Measurements from ENCODE around the gene FRAS1. TPM values are rescaled to one million over a fixed set of nuclear protein-coding genes. Genes with fewer than 3 reads are reported as not detected.
"Not testable (repeated sequence)": the region's sequence is repeated elsewhere in the genome, so short reads cannot be mapped to it uniquely, and the experiment has no call there.

Gene FRAS1
- total RNA-seq, 2 experiments from 2014 or later = 0.09 TPM; not detected in 1

DNA sequence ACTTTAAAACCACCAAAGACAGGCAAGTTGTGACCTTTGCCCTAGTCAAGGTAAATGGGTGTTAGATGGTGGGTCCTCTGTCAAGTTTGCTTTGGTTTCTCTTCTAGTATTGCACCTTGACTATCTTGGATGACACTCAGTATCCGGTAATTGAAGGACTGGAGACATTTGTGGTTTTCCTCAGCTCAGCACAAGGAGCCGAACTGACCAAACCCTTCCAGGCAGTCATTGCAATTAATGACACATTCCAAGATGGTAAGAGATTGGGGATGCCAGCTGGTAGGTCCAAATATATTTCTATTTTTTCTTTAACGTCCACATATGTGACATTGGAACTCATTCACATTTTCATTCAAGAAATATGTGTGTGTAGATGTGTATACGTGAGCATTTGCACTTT, 425.2 kb downstream of the FRAS1 start:
- CTCF ChIA-PET = no interaction called here
- no peaks in the 10 kb centered on the region for H3K27me3 Mint-ChIP-seq
- DNase-seq = no peak
- intact Hi-C loops (cut with DNase I, micrococcal nuclease) = no loop called here
- no peak overlapping the region for H3K4me3 Mint-ChIP-seq
- POLR2A ChIA-PET = no interaction called here
- H3K36me3 Mint-ChIP-seq (ENCODE audit: low read depth) = no peaks in the 10 kb centered on the region
- H3K4me1 Mint-ChIP-seq = no peaks in the 10 kb centered on the region
- ATAC-seq = no peak
- no peak overlapping the region for H3K27ac Mint-ChIP-seq
- H3K9me3 Mint-ChIP-seq (ENCODE audit: low read depth) = no peaks in the 10 kb centered on the region

GRCh38 chr4:78483811-78484210, 426.7 kb downstream of the FRAS1 start:
- CTCF ChIA-PET = no interaction called here
- H3K4me3 Mint-ChIP-seq = no peak overlapping the region
- intact Hi-C loops (cut with DNase I, micrococcal nuclease) = no loop called here

GRCh38 chr4:78484574-78484973, 427.5 kb downstream of the FRAS1 start:
- intact Hi-C loops (cut with DNase I, micrococcal nuclease) = no loop called here
- H3K36me3 Mint-ChIP-seq (ENCODE audit: low read depth) = no peaks in the 10 kb centered on the region
- peaks cover 3% of the 10 kb centered on the region for H3K27me3 Mint-ChIP-seq
- H3K4me1 Mint-ChIP-seq = no peaks in the 10 kb centered on the region
- DNase-seq = no peak
- H3K27ac Mint-ChIP-seq = no peak overlapping the region
- ChIA-PET CTCF (no interaction called here), POLR2A (no interaction called here)
- ATAC-seq = no peak
- no peaks in the 10 kb centered on the region for H3K9me3 Mint-ChIP-seq (ENCODE audit: low read depth)
- no peak overlapping the region for H3K4me3 Mint-ChIP-seq

More at GRCh38 chr4:78483811-78484210, 426.7 kb downstream of the FRAS1 start:
- Mint-ChIP-seq H3K36me3 (ENCODE audit: low read depth) (no peaks in the 10 kb centered on the region), H3K27ac (no peak overlapping the region), H3K27me3 (peaks cover 2% of the 10 kb centered on the region), H3K4me1 (no peaks in the 10 kb centered on the region), H3K9me3 (ENCODE audit: low read depth) (no peaks in the 10 kb centered on the region)
- POLR2A ChIA-PET = no interaction called here
- ATAC-seq (no peak), DNase-seq (no peak)

DNA sequence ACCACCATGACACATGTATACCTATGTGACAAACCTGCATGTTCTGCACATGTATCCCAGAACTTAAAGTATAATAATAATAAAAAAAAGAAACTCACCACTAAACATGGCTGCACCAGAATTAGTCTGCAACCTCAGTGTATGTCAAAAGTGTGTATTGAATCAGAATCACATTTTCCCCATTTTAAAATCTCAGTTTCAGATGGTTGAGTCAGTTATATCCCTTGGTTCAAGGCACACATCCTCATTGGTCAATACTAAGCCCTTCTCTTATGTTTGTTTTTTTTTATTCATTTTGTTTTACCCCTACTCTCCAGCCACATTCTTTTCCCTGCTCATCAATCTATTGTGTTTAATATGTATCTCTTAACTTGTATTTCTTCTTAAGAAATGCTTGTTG, 436.6 kb downstream of the FRAS1 start:
- POLR2A ChIA-PET = no interaction called here
- peak; percentile 39 for ATAC-seq
- H3K4me3 Mint-ChIP-seq = no peak overlapping the region

DNA sequence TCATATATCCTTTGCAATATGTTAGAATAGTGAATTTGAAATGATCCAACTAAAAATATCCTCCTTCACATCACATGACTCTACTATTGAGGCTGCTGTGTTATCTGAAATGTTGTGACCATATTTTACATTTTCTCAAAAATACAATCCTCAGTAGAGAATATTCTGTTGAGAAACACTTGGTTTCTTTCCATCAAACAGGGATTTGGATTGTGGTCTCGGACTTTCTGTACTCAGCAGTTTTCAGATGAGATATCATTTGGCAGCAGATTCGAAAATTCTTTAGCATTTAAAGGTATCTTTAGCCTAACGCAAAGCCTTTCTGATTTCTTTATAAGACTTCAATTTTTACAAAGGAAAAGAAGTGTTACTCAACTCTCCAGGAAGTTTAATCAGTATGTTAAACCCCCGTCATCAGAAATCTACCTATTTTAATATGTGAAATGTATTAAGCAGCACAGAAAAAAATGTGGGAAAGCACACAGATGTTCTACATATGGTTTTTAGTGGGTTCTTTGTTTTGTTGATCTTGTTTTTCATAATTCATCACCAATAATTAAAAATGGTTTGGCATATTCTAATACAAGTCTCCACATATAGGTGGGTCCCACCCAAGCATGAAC, 439.0 kb downstream of the FRAS1 start:
- H3K9me3 Mint-ChIP-seq (ENCODE audit: low read depth) = no peaks in the 10 kb centered on the region
- DNase-seq = no peak
- peaks cover 3% of the 10 kb centered on the region for H3K27me3 Mint-ChIP-seq
- H3K4me3 Mint-ChIP-seq = no peak overlapping the region
- ChIA-PET POLR2A (no interaction called here), CTCF (no interaction called here)
- H3K27ac Mint-ChIP-seq = no peak overlapping the region
- intact Hi-C loops (cut with DNase I, micrococcal nuclease) = no loop called here
- H3K36me3 Mint-ChIP-seq (ENCODE audit: low read depth) = no peaks in the 10 kb centered on the region
- H3K4me1 Mint-ChIP-seq = no peaks in the 10 kb centered on the region
- ATAC-seq = no peak

More for the DNA sequence above, 436.6 kb downstream of the FRAS1 start:
- CTCF ChIA-PET = no interaction called here
- intact Hi-C loops (cut with DNase I, micrococcal nuclease) = no loop called here
- Mint-ChIP-seq H3K27ac (no peak overlapping the region), H3K27me3 (peaks cover 9% of the 10 kb centered on the region), H3K9me3 (ENCODE audit: low read depth) (no peaks in the 10 kb centered on the region), H3K36me3 (ENCODE audit: low read depth) (no peaks in the 10 kb centered on the region), H3K4me1 (no peaks in the 10 kb centered on the region)
- no peak for DNase-seq

- intact Hi-C loops (cut with DNase I, micrococcal nuclease); ATAC-seq; H3K27me3 Mint-ChIP-seq; H3K9me3 Mint-ChIP-seq (ENCODE audit: low read depth); H3K4me3 Mint-ChIP-seq; H3K27ac Mint-ChIP-seq; CTCF ChIA-PET; H3K4me1 Mint-ChIP-seq; H3K36me3 Mint-ChIP-seq (ENCODE audit: low read depth); POLR2A ChIA-PET; DNase-seq: not testable (repeated sequence)
Observed at GRCh38 chr4:78506260-78506659, 449.1 kb downstream of the FRAS1 start.

GRCh38 chr4:78509043-78509442, 451.9 kb downstream of the FRAS1 start:
- no peak overlapping the region for H3K4me3 Mint-ChIP-seq
- ATAC-seq (no peak), DNase-seq (no peak)
- intact Hi-C loops (cut with DNase I, micrococcal nuclease) = no loop called here
- H3K27ac Mint-ChIP-seq = no peak overlapping the region
- no peaks in the 10 kb centered on the region for H3K36me3 Mint-ChIP-seq (ENCODE audit: low read depth)
- ChIA-PET CTCF (no interaction called here), POLR2A (no interaction called here)
- no peaks in the 10 kb centered on the region for H3K9me3 Mint-ChIP-seq (ENCODE audit: low read depth)
- H3K27me3 Mint-ChIP-seq = no peaks in the 10 kb centered on the region
- H3K4me1 Mint-ChIP-seq = no peaks in the 10 kb centered on the region

DNA sequence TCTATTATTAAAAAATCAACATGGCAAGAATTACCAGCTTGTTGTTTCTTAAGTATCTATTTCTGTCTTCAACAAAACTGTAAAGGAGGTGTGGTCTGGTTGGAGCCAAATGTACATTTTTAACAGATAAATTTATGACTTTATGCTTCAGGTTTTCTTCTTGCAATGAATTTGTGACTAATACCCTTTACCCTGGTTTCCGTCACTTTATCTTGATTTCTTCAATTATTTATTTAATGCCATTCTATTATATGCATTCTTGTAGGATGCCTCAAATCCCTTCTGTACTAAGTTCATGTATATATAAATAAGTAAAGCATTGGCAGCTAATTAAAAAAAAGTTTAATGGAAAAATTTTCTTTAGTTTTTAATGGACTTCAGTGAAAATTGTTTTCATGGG, 453.0 kb downstream of the FRAS1 start:
- Mint-ChIP-seq H3K27ac (no peak overlapping the region), H3K36me3 (ENCODE audit: low read depth) (no peaks in the 10 kb centered on the region), H3K4me3 (no peak overlapping the region), H3K27me3 (no peaks in the 10 kb centered on the region), H3K9me3 (ENCODE audit: low read depth) (no peaks in the 10 kb centered on the region), H3K4me1 (no peaks in the 10 kb centered on the region)
- intact Hi-C loops (cut with DNase I, micrococcal nuclease) = loop anchor here (10.0 kb wide), 2 partner anchors 455 to 515 kb away; partner anchors contain the start of gene FRAS1 (in 1 of the 2)
- DNase-seq (no peak), ATAC-seq (no peak)
- ChIA-PET CTCF (interaction anchor here (1.2 kb wide), 1 partner anchor 487 kb away, joined by 3 read pairs; no protein-coding TSS in a partner anchor), POLR2A (no interaction called here)

DNA sequence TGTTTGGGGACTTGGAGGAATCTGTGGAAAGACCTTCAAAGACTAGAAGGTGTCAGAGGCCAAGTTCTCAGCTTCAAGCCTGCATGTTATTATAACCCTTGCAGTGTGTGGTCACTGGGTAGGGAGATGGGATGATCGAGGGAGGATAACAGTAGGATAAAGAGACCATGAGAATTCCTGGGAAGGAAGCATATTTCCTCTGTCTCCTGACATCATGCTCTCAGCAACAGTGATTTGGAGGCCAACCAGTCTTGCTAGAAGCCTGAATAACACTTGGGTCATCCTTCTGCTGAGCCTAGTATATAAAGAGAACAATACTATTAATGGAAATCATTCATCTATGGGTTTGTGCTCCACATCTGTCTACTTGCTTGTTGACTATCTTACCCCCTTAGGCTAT, 453.6 kb downstream of the FRAS1 start:
- POLR2A ChIA-PET = no interaction called here
- H3K4me3 Mint-ChIP-seq = no peak overlapping the region
- no peaks in the 10 kb centered on the region for H3K4me1 Mint-ChIP-seq
- intact Hi-C loops (cut with DNase I, micrococcal nuclease) = loop anchor here (10.0 kb wide), 2 partner anchors 456 to 516 kb away; partner anchors contain the start of gene FRAS1 (in 1 of the 2)
- H3K27ac Mint-ChIP-seq = no peak overlapping the region
- H3K27me3 Mint-ChIP-seq = no peaks in the 10 kb centered on the region
- H3K9me3 Mint-ChIP-seq (ENCODE audit: low read depth) = no peaks in the 10 kb centered on the region
- no peak for ATAC-seq
- H3K36me3 Mint-ChIP-seq (ENCODE audit: low read depth) = no peaks in the 10 kb centered on the region
- DNase-seq = no peak
- CTCF ChIA-PET = no interaction called here

DNA sequence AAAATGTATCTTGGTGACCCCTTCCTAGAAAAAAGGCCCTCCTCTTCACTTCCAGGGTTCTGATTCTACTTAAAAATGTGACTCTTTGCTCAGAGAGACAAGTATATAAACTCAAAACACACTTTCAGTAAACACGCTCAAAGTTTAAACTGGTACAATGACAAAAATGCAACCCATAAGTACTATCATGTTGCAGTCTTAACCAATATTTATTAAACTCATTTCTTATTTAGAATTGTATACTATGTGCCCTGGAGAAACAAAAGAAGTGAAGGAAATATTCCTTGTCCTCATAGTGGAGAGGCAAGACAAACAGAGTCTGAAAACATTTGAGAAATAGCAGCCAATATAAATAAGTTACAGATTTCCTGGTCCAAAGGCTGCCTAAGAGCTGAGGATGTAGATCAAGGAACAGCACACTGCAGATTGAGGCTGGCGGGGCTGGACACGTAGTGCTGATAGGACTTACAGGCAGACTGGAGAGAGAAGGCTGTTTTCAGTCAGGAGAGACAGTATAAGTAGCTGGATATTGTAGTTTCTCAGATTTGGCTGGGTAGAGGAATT, 455.3 kb downstream of the FRAS1 start:
- no peaks in the 10 kb centered on the region for H3K27me3 Mint-ChIP-seq

DNA sequence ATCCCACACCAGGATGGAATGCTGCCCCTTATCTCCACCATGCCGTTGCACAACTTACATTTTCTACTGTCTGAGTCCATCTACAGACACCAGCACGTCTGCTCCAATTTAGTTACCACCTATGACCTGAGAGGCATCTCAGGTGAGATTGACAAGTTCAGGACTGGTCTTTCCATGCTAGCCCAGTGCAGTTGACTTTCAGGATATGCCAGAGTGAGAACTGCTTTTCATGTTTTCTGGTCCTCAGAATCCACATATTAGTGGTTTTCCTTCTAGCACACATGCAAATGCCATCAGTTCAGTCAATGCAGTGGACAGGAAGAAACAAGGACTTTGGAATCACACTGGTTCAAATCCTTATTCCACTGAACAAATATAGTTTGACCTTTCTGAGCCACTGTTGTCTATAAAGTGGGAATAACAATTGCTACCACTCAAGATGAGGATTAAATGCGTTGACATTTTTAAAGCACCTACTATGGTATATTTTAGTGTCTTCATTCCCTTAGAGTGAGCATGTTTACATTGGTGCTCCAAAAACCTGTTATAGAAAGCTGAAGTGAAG, 456.4 kb downstream of the FRAS1 start:
- Mint-ChIP-seq H3K36me3 (ENCODE audit: low read depth) (no peaks in the 10 kb centered on the region), H3K27ac (no peak overlapping the region), H3K4me1 (no peaks in the 10 kb centered on the region), H3K4me3 (no peak overlapping the region), H3K27me3 (no peaks in the 10 kb centered on the region), H3K9me3 (ENCODE audit: low read depth) (no peaks in the 10 kb centered on the region)
- no peak for DNase-seq
- CTCF ChIA-PET = interaction anchor here (0.8 kb wide), 1 partner anchor 8 kb away, joined by 3 read pairs; no protein-coding TSS in a partner anchor
- POLR2A ChIA-PET = no interaction called here
- no peak for ATAC-seq
- intact Hi-C loops (cut with DNase I, micrococcal nuclease) = loop anchor here (10.0 kb wide), 2 partner anchors 459 to 519 kb away; partner anchors contain the start of gene FRAS1 (in 1 of the 2)

More for the DNA sequence above, 455.3 kb downstream of the FRAS1 start:
- ChIA-PET CTCF (no interaction called here), POLR2A (no interaction called here)
- no peak for ATAC-seq
- intact Hi-C loops (cut with DNase I, micrococcal nuclease) = loop anchor here (10.0 kb wide), 2 partner anchors 458 to 518 kb away; partner anchors contain the start of gene FRAS1 (in 1 of the 2)
- no peak overlapping the region for H3K4me3 Mint-ChIP-seq
- H3K4me1 Mint-ChIP-seq = no peaks in the 10 kb centered on the region
- H3K9me3 Mint-ChIP-seq (ENCODE audit: low read depth) = no peaks in the 10 kb centered on the region
- H3K36me3 Mint-ChIP-seq (ENCODE audit: low read depth) = no peaks in the 10 kb centered on the region
- H3K27ac Mint-ChIP-seq = no peak overlapping the region
- DNase-seq = no peak

- intact Hi-C loops (cut with DNase I, micrococcal nuclease) = loop anchor here (2.0 to 10.0 kb wide), 4 partner anchors 458 to 558 kb away; partner anchors contain the start of gene FRAS1 (in 1 of the 2)
- Mint-ChIP-seq H3K27ac (no peak overlapping the region), H3K36me3 (ENCODE audit: low read depth) (no peaks in the 10 kb centered on the region), H3K9me3 (ENCODE audit: low read depth) (no peaks in the 10 kb centered on the region), H3K4me3 (no peak overlapping the region), H3K27me3 (peaks cover 2% of the 10 kb centered on the region), H3K4me1 (no peaks in the 10 kb centered on the region)
- DNase-seq (no peak), ATAC-seq (no peak)
- POLR2A ChIA-PET = no interaction called here
- CTCF ChIA-PET = no interaction called here
Observed at GRCh38 chr4:78517050-78517652, 460.0 kb downstream of the FRAS1 start.
